Measurements from ENCODE around the gene SLC26A11. TPM values are rescaled to one million over a fixed set of nuclear protein-coding genes. Genes with fewer than 3 reads are reported as not detected.

The SLC26A11 gene
- total RNA-seq, 1 donor from 2014 or later = 7.9 TPM

- DNase-seq (ENCODE audit: low spot score) = no peak
- H3K9me3 ChIP-seq (ENCODE audit: low read depth) = no peaks in the 10 kb centered on the region
- peaks cover 4% of the 10 kb centered on the region for H4K20me1 ChIP-seq (ENCODE audit: low read depth)
- H3K36me3 ChIP-seq = no peaks in the 10 kb centered on the region
- H3K4me1 Mint-ChIP-seq = peaks cover 39% of the 10 kb centered on the region
- H3K79me2 ChIP-seq (ENCODE audit: low read depth) = peaks cover 15% of the 10 kb centered on the region
- TF ChIP-seq EZH2 (IDR thresholded peaks at IDR 0.05) = no peak
- TF ChIP-seq EZH2phosphoT487 (IDR thresholded peaks at IDR 0.05) = no peak
- TF ChIP-seq CTCF (IDR thresholded peaks at IDR 0.05) = no peak
- H3K4me3 ChIP-seq = no peak overlapping the region
- H3K27me3 Mint-ChIP-seq (ENCODE audit: insufficient read depth, low read depth) = peaks cover 7% of the 10 kb centered on the region
- no peaks in the 10 kb centered on the region for H3K27me3 ChIP-seq
- H3K4me2 ChIP-seq = no peak overlapping the region
- H3F3A ChIP-seq (ENCODE audit: low read depth) = peaks cover 3% of the 10 kb centered on the region
- no peak overlapping the region for H3K27ac ChIP-seq
- H3K27ac Mint-ChIP-seq = no peak overlapping the region
- H3K4me1 ChIP-seq = peaks cover 22% of the 10 kb centered on the region
- H2AFZ ChIP-seq (replicated peaks) = no peak overlapping the region
- H3K9ac ChIP-seq = no peak overlapping the region
- H3K9me3 Mint-ChIP-seq = no peaks in the 10 kb centered on the region
- H3K36me3 Mint-ChIP-seq = peaks cover 5% of the 10 kb centered on the region
- H3K4me3 Mint-ChIP-seq = peak overlapping the region; percentile 78
Measured at GRCh38 chr17:80222376-80223141, 2.3 kb downstream of the SLC26A11 start.

- Histone ChIP-seq H4K20me1 (ENCODE audit: low read depth) (peaks cover 4% of the 10 kb centered on the region), H3K36me3 (no peaks in the 10 kb centered on the region), H3K9ac (no peak overlapping the region), H3K27me3 (no peaks in the 10 kb centered on the region), H3K27ac (no peak overlapping the region), H3K4me1 (peaks cover 22% of the 10 kb centered on the region), H2AFZ (replicated peaks) (no peak overlapping the region), H3K79me2 (ENCODE audit: low read depth) (peaks cover 15% of the 10 kb centered on the region), H3K9me3 (ENCODE audit: low read depth) (no peaks in the 10 kb centered on the region), H3F3A (ENCODE audit: low read depth) (peaks cover 3% of the 10 kb centered on the region), H3K4me3 (no peak overlapping the region), H3K4me2 (no peak overlapping the region)
- Mint-ChIP-seq H3K9me3 (no peaks in the 10 kb centered on the region), H3K4me1 (peaks cover 39% of the 10 kb centered on the region), H3K4me3 (peak overlapping the region; percentile 41), H3K36me3 (peaks cover 5% of the 10 kb centered on the region), H3K27me3 (ENCODE audit: insufficient read depth, low read depth) (peaks cover 6% of the 10 kb centered on the region), H3K27ac (no peak overlapping the region)
- no peak for TF ChIP-seq CTCF (IDR thresholded peaks at IDR 0.05)
- no peak for TF ChIP-seq EZH2 (IDR thresholded peaks at IDR 0.05)
- TF ChIP-seq EZH2phosphoT487 (IDR thresholded peaks at IDR 0.05) = no peak
- DNase-seq (ENCODE audit: low spot score) = no peak
Measured at GRCh38 chr17:80223142-80223815, 3.1 kb downstream of the SLC26A11 start.

- Histone ChIP-seq H3K79me2 (ENCODE audit: low read depth) (peaks cover 15% of the 10 kb centered on the region), H3K36me3 (no peaks in the 10 kb centered on the region), H3K9ac (no peak overlapping the region), H3K4me2 (no peak overlapping the region), H2AFZ (replicated peaks) (no peak overlapping the region), H3K27me3 (no peaks in the 10 kb centered on the region), H3K9me3 (ENCODE audit: low read depth) (no peaks in the 10 kb centered on the region), H3F3A (ENCODE audit: low read depth) (peaks cover 3% of the 10 kb centered on the region), H3K4me1 (peaks cover 22% of the 10 kb centered on the region), H3K4me3 (no peak overlapping the region), H3K27ac (no peak overlapping the region), H4K20me1 (ENCODE audit: low read depth) (peaks cover 4% of the 10 kb centered on the region)
- Mint-ChIP-seq H3K36me3 (peaks cover 5% of the 10 kb centered on the region), H3K4me3 (no peak overlapping the region), H3K9me3 (no peaks in the 10 kb centered on the region), H3K27me3 (ENCODE audit: insufficient read depth, low read depth) (peaks cover 6% of the 10 kb centered on the region), H3K4me1 (peaks cover 36% of the 10 kb centered on the region), H3K27ac (no peak overlapping the region)
- DNase-seq (ENCODE audit: low spot score) = no peak
- no peak for TF ChIP-seq EZH2 (IDR thresholded peaks at IDR 0.05)
- TF ChIP-seq EZH2phosphoT487 (IDR thresholded peaks at IDR 0.05) = no peak
- TF ChIP-seq CTCF (IDR thresholded peaks at IDR 0.05) = no peak
Measured at GRCh38 chr17:80223838-80224497, 3.7 kb downstream of the SLC26A11 start.
